Smooth muscle cell of the umbilical artery (primary cell): ENCODE results near the gene GAL3ST1. TPM values are rescaled to one million over a fixed set of nuclear protein-coding genes. Genes with fewer than 3 reads are reported as not detected.

Experiments
- total RNA-seq: library from RNA; depleted of rRNA; stranded (reverse); fragments of >200 nt; gene quantifications from 2 replicates; pipeline ENCODE4 v1.2.3, GENCODE V29; 2014

Gene GAL3ST1
- total RNA-seq: 0.18 TPM in 1 of 2 replicates, not detected in the other

GRCh38 chr22:30574095-30574981 is at the start of gene GAL3ST1:
Gene GAL3ST1, minus strand, starts transcription at chr22:30574665. Its CDS starts 17,273 bp downstream, at chr22:30557392.

GRCh38 chr22:30606455-30607299 is 32.2 kb upstream of the GAL3ST1 start, which contains the start of gene TCN2:
Gene TCN2, plus strand, starts transcription at chr22:30607174. Its CDS starts 158 bp downstream, at chr22:30607332.

GRCh38 chr22:30591588-30592359 is 17.3 kb upstream of the GAL3ST1 start, which contains the start of gene PES1:
Gene PES1, minus strand, starts transcription at chr22:30591910. Its CDS starts 77 bp downstream, at chr22:30591833.

GRCh38 chr22:30546616-30547015 is 27.8 kb downstream of the GAL3ST1 start, which contains the start of gene SEC14L6:
Gene SEC14L6, minus strand, starts transcription at chr22:30546741. Its CDS starts 59 bp downstream, at chr22:30546682.

Other genes with a start within 250 kb of the GAL3ST1 start
- gene TBC1D10A, start 247.7 kb downstream of the GAL3ST1 start, total RNA-seq: 25.9 and 32.7 TPM in 2 replicates
- gene SF3A1, start 217.8 kb downstream of the GAL3ST1 start, total RNA-seq: 14.3 and 39.3 TPM in 2 replicates
- gene CCDC157, start 217.7 kb downstream of the GAL3ST1 start, total RNA-seq: 1.5 and 2.9 TPM in 2 replicates
- gene RNF215, start 187.3 kb downstream of the GAL3ST1 start, total RNA-seq: 38.4 and 50.2 TPM in 2 replicates
- gene SEC14L2, start 177.6 kb downstream of the GAL3ST1 start, total RNA-seq: 20.8 and 44.2 TPM in 2 replicates
- 9.8 and 11.9 TPM in 2 replicates for gene MTFP1, start 148.9 kb downstream of the GAL3ST1 start, total RNA-seq
- not detected in 2 replicates for gene SEC14L3, start 102.6 kb downstream of the GAL3ST1 start, total RNA-seq
- 0.09 TPM in 1 of 2 replicates, not detected in the other for gene SEC14L4, start 69.0 kb downstream of the GAL3ST1 start, total RNA-seq
- 0.23 and 0.59 TPM in 2 replicates for gene SEC14L6, start 27.9 kb downstream of the GAL3ST1 start, total RNA-seq
- 66.2 and 90.4 TPM in 2 replicates for gene PES1, start 17.2 kb upstream of the GAL3ST1 start, total RNA-seq
- gene TCN2, start 32.5 kb upstream of the GAL3ST1 start, total RNA-seq: 3.1 and 4.5 TPM in 2 replicates
- 8.9 and 16.3 TPM in 2 replicates for gene SLC35E4, start 61.1 kb upstream of the GAL3ST1 start, total RNA-seq
- 8.9 and 12.5 TPM in 2 replicates for gene DUSP18, start 93.2 kb upstream of the GAL3ST1 start, total RNA-seq
- 0.59 and 1.7 TPM in 2 replicates for gene OSBP2, start 120.2 kb upstream of the GAL3ST1 start, total RNA-seq